ENCODE measurements around the gene ACAN. TPM values are rescaled to one million over a fixed set of nuclear protein-coding genes. Genes with fewer than 3 reads are reported as not detected.

The ACAN gene
- total RNA-seq, 1 donor from 2014 or later: 113 TPM

DNA sequence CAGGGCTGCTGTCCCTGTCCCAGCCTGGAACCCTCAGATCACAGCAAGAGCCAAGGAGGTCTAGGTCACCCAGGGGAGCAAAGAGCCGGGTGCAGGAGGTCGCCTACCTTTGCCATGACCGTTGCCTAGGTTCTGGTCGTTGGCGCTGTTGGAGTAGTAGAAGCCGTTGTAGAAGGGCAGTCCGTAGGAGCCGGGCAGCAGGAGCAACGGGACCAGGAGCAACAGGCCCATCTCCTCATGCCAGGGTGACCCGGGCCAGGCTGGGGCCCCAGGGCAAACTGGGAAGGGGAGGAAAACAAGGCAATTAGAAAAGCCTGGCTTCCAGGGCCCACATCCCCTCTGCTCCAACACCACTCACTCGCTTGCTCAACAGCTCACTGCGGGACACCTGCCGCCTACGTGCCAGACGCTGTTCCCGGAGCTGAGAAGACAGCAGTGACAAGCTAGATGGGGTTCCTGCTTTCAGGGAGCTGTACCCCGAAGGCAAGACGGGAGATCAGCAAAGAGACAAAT is 83.9 kb downstream of the ACAN start:
- Histone ChIP-seq H3K27me3 (no peaks in the 10 kb centered on the region), H3K4me1 (no peaks in the 10 kb centered on the region), H3K27ac (no peak overlapping the region), H3K4me3 (no peak overlapping the region), H3K36me3 (peaks cover 7 to 49% of the 10 kb centered on the region in 2 donors), H3K9me3 (no peaks in the 10 kb centered on the region)
- intact Hi-C loops (cut with DNase I): no loop called here
- no peak for DNase-seq (ENCODE audit: low spot score in 2 of 2)
- TF ChIP-seq, protein P1, sequence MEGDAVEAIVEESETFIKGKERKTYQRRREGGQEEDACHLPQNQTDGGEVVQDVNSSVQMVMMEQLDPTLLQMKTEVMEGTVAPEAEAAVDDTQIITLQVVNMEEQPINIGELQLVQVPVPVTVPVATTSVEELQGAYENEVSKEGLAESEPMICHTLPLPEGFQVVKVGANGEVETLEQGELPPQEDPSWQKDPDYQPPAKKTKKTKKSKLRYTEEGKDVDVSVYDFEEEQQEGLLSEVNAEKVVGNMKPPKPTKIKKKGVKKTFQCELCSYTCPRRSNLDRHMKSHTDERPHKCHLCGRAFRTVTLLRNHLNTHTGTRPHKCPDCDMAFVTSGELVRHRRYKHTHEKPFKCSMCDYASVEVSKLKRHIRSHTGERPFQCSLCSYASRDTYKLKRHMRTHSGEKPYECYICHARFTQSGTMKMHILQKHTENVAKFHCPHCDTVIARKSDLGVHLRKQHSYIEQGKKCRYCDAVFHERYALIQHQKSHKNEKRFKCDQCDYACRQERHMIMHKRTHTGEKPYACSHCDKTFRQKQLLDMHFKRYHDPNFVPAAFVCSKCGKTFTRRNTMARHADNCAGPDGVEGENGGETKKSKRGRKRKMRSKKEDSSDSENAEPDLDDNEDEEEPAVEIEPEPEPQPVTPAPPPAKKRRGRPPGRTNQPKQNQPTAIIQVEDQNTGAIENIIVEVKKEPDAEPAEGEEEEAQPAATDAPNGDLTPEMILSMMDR (IDR thresholded peaks at IDR 0.05): no peak

DNA sequence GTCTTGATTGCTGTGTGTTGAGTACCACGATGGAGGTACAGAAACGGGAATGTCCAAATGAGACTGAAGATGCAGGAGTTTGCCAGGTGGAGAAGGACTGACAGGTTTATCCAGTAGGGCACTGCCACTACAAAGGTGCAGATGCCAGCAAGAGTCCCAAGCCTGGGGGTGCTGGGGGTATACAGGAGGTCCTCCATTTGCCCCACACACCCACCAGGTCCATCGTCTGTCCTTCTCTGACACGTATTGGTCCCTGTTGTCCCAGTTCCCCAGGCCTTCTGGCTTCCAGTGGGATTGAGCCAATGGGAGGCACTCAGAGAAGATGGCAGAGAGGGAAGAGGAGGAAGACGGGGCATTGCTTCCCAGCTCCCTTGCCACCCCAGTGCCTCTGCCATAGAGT is 85.5 kb downstream of the ACAN start:
- peaks cover 7 to 45% of the 10 kb centered on the region in 2 donors for H3K36me3 ChIP-seq
- no peak for DNase-seq (ENCODE audit: low spot score in 2 of 2)
- intact Hi-C loops (cut with DNase I): no loop called here
- no peaks in the 10 kb centered on the region for H3K9me3 ChIP-seq
- no peaks in the 10 kb centered on the region for H3K27me3 ChIP-seq
- no peak overlapping the region for H3K27ac ChIP-seq
- no peak overlapping the region for H3K4me3 ChIP-seq
- no peaks in the 10 kb centered on the region for H3K4me1 ChIP-seq
- TF ChIP-seq, protein P1 (IDR thresholded peaks at IDR 0.05): no peak

DNA sequence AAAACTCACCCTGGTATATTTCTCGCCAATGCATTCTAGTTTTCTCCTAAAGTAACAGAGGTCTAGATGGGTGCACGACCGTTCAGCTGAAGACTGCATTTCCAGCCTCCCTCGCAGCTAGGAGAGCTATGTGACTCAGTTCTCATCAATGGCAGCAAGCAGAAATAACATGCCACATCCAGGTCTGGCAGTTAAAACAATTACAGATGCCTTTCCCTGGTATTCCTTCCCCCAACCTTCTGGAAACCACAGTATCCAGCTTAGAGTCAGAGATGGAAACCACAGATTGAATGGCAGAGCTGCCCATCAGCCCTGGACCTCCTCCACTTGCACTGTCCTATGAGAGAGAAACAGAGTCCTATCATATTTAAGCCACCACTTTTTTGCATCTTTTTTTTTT is 87.3 kb downstream of the ACAN start:
- TF ChIP-seq, protein P1 (IDR thresholded peaks at IDR 0.05): no peak
- no peak overlapping the region for H3K27ac ChIP-seq
- no peaks in the 10 kb centered on the region for H3K27me3 ChIP-seq
- DNase-seq (ENCODE audit: low spot score in 2 of 2): no peak
- H3K4me1 ChIP-seq: peaks cover 0 to 7% of the 10 kb centered on the region in 2 donors
- H3K9me3 ChIP-seq: no peaks in the 10 kb centered on the region
- intact Hi-C loops (cut with DNase I): loop anchor here (10.0 kb wide), 1 partner anchor 444 kb away; the partner anchor contains the start of gene POLG
- no peak overlapping the region for H3K4me3 ChIP-seq
- H3K36me3 ChIP-seq: peaks cover 7 to 32% of the 10 kb centered on the region in 2 donors

DNA sequence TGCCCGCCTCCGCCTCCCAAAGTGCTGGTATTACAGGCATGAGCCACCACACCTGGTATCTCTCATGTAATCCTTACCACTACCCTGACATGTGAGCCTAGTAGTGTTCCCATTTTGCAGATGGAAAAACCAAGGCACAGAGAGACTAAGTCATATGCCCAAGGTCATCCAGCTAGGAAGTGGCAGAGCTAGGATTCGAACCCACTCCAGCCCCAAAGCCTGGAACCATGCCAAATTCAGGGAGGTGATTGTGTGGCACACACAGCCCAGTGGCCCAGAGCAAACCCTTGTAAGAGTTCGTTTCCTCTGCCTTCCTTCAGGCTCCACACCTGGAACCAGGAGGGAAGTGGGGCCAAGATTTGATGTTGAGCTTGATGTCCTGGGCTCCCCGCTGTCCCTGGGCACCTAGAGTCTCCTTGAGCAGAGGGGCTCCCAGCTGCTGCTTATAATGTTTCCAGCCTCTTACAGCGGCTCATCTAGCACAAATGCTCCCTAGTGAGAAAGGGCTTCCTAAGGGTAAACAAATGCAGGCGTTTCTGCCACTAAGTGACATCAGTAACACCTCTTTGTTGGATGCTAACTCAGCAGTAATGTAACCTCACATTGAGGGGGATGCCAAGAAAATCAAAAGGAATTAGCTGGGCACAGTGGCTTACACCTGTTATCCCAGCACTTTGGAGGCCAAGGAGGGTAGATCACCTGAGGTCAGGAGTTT is 88.5 kb downstream of the ACAN start:
- intact Hi-C loops (cut with DNase I): loop anchor here (10.0 kb wide), 1 partner anchor 443 kb away; the partner anchor contains the start of gene POLG
- no peak overlapping the region for H3K4me3 ChIP-seq
- no peaks in the 10 kb centered on the region for H3K9me3 ChIP-seq
- no peak overlapping the region for H3K27ac ChIP-seq
- H3K36me3 ChIP-seq: peaks cover 7 to 22% of the 10 kb centered on the region in 2 donors
- TF ChIP-seq, protein P1 (IDR thresholded peaks at IDR 0.05): no peak
- no peaks in the 10 kb centered on the region for H3K27me3 ChIP-seq
- DNase-seq (ENCODE audit: low spot score in 2 of 2): no peak
- H3K4me1 ChIP-seq: peaks cover under 1 to 18% of the 10 kb centered on the region in 2 donors

DNA sequence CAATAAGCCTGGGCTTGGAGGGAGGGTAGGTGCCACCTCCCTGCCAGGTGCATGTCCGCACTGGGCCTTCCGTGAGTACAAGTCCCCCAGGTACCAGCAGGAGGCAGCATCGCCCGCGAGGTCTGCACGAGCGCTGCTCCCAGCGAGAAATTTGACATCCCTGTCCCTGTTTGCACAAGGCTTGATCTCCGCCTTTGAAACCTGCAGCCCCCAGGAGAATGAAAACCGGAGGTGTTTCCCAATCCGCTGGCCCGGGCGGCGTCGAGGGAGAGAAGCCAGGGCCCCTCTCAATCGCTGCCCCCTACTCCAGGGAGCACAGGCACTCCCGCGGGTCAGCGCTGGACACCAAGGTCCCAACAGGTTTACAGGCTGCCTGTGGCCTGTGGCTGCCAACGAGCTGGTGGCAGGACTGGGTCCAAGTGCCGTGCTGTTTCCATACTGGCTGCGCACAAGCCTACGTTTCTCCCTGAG is 91.1 kb downstream of the ACAN start:
- TF ChIP-seq, protein P1 (IDR thresholded peaks at IDR 0.05): peak; percentile 74 to 87 (median 82)
- Histone ChIP-seq H3K27ac (peak overlapping the region; percentile 82 to 85), H3K36me3 (peaks cover 7 to 24% of the 10 kb centered on the region in 2 donors), H3K27me3 (no peaks in the 10 kb centered on the region), H3K9me3 (no peaks in the 10 kb centered on the region), H3K4me3 (peak overlapping the region; percentile 71 to 73), H3K4me1 (peaks cover 3 to 42% of the 10 kb centered on the region in 2 donors)
- intact Hi-C loops (cut with DNase I): loop anchor here (1.0 to 10.0 kb wide), 3 partner anchors 284 to 440 kb away; partner anchors contain the start of genes FANCI and POLG
- peak in 1 of 2 donors; percentile 87 for DNase-seq (ENCODE audit: low spot score in 2 of 2)

Data from ascending aorta (tissue), 2 donors.